ENCODE results near the gene IGFN1.

DNA sequence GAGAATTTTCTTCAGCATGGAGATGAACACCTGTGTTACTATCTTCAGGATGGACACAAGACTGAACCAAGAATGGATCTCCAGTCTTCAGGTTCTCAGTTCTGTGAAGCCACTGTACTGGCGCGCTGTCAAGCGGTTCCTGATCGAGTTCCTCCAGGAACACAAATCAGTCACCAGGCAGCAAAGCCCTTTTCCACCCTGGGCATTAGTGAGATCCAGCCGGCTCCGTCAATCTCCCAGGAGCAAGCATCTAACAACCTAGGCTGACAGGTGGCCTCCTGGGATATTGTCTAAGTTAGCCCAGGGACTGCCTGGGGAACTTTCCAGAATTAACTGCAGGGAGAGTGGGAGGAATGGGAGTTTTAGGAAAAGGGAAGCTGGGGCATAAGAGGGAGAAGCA lies 9.7 kb upstream of the IGFN1 start:
- TF ChIP-seq, protein P1, sequence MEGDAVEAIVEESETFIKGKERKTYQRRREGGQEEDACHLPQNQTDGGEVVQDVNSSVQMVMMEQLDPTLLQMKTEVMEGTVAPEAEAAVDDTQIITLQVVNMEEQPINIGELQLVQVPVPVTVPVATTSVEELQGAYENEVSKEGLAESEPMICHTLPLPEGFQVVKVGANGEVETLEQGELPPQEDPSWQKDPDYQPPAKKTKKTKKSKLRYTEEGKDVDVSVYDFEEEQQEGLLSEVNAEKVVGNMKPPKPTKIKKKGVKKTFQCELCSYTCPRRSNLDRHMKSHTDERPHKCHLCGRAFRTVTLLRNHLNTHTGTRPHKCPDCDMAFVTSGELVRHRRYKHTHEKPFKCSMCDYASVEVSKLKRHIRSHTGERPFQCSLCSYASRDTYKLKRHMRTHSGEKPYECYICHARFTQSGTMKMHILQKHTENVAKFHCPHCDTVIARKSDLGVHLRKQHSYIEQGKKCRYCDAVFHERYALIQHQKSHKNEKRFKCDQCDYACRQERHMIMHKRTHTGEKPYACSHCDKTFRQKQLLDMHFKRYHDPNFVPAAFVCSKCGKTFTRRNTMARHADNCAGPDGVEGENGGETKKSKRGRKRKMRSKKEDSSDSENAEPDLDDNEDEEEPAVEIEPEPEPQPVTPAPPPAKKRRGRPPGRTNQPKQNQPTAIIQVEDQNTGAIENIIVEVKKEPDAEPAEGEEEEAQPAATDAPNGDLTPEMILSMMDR (IDR thresholded peaks at IDR 0.05; ENCODE audit: insufficient read depth, low read length, poor library complexity, severe bottlenecking) = no peak
- TF ChIP-seq EZH2phosphoT487 (conservative IDR thresholded peaks at IDR 0.05; ENCODE audit: low read length) = no peak
